22Rv1 (cell line): ENCODE results near the gene GABPB2.

Experiments
- CTCF ChIP-seq: fragments of 450-650 bp; IDR thresholded peaks from 2 replicates; pipeline ENCODE4 v1.5.1; 2017; ENCODE audit warnings: mild to moderate bottlenecking
- ZFX ChIP-seq: fragments of 450-650 bp; IDR thresholded peaks from 2 replicates; pipeline ENCODE4 v1.6.1; 2017; ENCODE audit warnings: antibody characterized with exemption, borderline replicate concordance

- no peak for TF ChIP-seq CTCF
- TF ChIP-seq ZFX = no peak
These were observed 88.2 kb downstream of the GABPB2 start for GRCh38 chr1:151158751-151159251.
